ENCODE data around the gene BEST2.
A peak's percentile ranks its signal among the peaks of the same experiment; 100 is the strongest.

The BEST2 gene

GRCh38 chr19:12731337-12731736 is 20.3 kb upstream of the BEST2 start:
- DNase-seq, result no peak

DNA sequence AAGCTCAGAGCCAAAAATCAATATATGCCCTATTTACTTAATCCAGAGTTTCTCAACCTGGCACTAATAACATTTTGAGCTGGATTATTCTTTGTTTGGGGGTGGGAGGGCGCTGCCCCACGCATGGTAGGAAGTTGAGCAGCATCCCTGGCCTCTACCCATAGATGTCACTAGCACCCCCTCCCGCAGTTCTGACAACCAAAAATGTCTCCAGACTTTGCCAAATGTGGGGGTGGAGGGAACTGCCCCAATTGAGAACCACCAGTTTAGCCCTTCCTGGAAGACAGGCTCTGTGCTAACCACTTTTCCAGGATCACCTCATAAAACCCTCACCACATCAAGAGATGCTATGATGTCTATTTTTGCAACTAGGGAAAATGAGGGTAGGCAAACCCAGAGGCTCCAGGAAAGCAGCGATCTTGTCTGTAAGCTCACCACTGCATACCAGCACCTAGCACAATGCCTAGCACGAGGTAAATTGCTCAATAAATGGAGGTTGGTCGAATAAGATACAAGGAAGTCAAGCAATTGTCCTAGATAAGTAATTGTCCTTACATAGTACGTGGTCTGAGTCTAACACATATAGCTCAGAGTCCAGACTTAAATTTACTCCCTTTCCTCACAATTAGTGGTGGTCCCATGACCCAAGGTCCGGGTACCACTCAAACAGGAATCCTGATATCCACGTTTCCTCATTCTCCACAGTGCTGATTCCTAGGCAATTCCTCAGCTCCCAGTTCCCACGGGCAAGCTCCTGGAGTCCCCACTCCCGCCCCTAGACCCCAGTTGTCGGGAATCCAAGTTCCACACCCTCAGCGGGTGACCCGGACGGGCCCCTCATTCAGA is 18.0 kb upstream of the BEST2 start:
- DNase-seq, result peak; percentile 55 to 65

DNA sequence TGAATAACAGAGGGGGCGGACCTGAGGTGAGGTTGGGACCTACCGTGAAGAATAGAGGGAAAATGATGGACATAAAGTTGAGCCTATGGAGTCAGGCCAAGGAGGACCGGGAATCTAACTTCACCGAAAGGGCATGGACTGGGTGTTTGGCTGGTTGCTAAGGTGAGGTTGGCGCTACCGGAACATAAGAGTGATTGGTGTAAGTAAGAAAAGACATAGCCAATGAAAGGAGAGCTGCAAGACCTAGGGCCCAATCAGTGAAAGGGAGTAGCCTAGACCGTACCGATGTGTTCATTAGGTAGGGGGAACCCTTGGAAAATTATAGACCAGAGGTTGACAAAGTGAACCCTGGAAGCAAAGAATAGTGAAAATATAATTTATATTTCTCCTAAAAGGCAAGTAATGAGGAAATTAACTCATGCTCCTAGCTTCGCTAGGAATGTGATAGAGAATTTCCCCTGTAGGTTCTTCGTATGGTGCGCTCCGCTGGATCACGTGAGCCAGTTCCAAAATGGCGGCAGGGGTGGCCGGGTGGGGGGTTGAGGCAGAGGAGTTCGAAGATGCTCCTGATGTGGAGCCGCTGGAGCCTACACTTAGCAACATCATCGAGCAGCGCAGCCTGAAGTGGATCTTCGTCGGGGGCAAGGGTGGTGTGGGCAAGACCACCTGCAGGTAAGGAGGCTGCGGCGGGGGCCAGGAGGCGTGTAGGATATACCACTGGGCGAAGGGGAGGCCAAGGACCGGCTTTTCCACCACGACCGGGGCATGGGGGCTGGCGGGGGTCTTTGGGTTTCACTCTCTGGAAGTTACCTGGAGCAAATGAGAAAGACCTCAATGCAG is 14.4 kb upstream of the BEST2 start, which contains the start of gene GET3:
TSS of gene GET3 (plus strand) at position 503 of the 840 bp plus-strand sequence. CDS start at position 512, 9 bp downstream.
- DNase-seq, result peak; percentile 79 to 84

GRCh38 chr19:12737835-12738351 is 13.7 kb upstream of the BEST2 start:
- no peak for DNase-seq

DNA sequence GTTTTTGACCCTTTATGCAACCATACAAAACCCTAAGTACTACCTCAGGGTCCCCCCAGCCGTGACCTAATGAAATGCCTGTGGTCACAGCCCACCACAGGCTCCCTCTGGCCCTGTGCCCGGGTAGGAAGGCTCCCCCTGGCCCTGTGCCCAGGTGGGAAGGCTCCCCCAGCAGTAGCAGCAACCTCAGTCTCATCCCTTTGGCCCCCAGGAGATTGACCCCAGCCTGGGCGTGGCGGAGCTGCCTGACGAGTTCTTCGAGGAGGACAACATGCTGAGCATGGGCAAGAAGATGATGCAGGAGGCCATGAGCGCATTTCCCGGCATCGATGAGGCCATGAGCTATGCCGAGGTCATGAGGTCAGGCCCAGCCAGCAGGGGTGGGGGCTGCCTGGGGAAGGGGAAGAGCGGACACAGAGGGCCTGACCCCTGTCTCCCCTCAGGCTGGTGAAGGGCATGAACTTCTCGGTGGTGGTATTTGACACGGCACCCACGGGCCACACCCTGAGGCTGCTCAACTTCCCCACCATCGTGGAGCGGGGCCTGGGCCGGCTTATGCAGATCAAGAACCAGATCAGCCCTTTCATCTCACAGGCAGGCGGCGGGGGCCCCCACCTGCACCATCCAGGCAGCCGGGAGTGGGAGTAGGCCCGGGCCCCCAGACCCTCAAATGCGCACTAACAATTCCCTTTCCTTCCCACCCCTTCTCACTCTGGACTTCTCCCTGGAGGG is 6.3 kb upstream of the BEST2 start:
- no peak for DNase-seq

DNA sequence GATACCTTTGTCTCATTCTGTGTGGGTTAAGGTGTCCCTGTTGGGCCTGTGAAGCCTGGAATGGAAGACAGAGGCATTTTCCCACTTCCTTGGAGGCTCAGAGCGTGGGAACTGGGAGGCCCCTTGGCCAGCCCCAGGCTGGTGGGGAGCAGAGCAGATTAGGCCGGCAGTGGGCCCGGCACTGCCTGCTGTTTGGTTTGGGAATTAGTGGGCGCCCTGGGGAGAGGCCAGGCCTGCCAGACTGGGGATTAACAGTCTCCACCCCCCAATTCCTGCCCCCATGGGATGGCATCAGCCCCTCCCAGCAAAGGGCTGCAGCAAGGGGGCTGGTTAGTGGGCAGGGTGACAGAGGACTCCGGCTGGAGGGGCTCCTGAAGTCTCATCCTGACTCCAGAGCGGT is 3.1 kb upstream of the BEST2 start:
- DNase-seq, result no peak

GRCh38 chr19:12749938-12750521 is 1.6 kb upstream of the BEST2 start:
- DNase-seq, result no peak

GRCh38 chr19:12750851-12751250 is 740 bp upstream of the BEST2 start:
- no peak for DNase-seq

GRCh38 chr19:12752056-12752781 is 628 bp downstream of the BEST2 start:
- no peak for DNase-seq

DNA sequence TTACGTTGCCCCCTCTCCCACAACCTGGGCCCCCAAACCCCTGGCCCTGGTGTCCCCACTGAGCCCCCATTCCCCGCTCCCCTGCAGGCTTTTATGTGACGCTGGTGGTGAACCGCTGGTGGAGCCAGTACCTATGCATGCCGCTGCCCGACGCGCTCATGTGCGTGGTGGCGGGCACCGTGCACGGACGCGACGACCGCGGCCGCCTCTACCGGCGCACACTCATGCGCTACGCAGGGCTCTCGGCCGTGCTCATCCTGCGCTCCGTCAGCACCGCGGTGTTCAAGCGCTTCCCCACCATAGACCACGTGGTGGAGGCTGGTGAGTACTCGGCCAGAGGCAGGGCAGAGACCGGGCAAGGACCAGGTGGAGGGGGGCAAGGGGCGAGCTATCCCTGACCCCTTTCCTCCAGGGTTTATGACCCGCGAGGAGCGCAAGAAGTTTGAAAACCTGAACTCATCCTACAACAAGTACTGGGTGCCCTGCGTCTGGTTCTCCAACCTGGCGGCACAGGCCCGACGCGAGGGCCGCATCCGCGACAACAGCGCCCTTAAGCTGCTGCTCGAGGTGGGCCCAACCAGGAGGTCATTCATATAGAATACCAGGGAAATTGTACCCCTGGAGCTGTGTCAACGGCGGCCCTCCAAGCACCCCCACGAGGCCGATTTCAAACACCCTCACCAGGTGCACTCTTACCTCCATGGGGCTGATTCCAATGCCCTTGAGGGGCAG is 3.0 kb downstream of the BEST2 start:
- no peak for DNase-seq

DNA sequence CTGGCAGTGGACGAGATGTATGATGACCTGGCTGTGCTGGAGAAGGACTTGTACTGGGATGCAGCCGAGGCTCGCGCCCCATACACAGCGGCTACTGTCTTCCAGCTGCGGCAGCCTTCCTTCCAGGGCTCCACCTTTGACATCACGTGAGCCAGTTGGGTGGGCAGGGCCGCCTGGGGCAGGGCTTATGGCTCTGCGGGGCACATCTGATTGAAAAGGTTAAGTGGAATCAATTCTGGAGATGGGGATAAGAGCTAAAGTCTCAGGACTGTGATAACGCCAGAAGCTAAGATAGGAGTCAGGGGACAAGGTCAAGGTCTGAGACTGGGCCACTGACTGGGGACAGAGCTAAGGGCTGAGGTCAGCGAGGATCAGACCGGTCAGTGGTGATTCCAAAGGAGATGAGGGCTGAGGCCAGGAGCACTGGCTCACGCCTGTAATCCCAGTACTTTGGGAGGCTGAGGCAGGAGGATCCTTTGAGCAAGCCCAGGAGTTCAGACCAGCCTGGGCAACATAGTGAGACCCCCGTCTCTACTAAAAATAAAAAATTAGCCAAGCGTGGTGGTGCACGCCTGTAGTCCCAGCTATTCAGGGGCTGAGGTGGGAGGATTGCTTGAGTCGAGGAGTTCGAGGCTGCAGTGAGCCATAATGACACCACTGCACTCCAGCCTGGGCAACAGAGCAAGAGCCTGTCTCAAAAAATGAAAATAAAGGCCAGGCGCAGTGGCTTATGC is 4.7 kb downstream of the BEST2 start:
- no peak for DNase-seq

GRCh38 chr19:12757544-12758274 is 6.1 kb downstream of the BEST2 start:
- DNase-seq, result peak; percentile 71 to 79

GRCh38 chr19:12759686-12760085 is 8.1 kb downstream of the BEST2 start:
- no peak for DNase-seq

DNA sequence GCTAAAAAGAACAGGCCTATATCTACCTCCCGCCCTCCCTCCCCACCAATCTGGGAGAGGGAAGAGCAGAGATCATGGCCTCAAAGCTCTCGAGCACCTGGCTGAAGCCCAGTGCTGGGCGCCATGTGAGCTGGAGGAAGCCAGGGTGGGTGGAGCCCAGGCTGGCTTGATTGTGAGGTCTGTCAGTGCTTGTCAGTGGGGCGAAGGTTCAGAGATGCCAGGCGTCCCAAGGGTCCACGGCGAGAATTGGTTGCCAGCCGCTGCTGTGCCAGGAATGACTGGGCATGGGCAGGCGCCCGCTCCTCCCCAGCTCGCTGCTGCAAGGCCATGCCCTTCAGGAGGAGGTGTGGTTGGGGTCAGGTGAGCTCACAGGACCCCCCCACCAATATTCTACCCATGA is 11.5 kb downstream of the BEST2 start:
- no peak for DNase-seq

DNA sequence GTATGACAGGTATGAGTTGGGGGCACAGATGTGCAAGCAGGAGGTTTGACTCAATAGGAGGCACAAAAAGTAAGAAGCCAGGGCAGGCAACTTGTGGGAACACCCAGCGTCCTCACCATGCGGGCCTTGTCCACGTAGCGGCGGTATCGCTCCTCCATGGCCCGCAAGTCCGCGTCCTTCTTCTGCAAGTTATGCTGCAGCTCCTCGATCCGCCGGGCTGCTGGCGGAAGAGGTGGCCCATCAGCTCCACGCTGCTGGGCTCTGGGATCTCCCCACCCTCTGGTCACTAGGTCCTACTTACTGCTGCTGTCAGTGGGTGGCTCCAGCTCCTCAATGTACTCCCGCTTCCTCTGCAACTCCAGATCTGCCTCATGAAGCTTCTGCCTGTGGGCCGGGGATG is 13.1 kb downstream of the BEST2 start:
- no peak for DNase-seq

- peak in 1 of 2 donors; percentile 83 for DNase-seq
Observed at GRCh38 chr19:12766051-12766521, 14.5 kb downstream of the BEST2 start.

- no peak for DNase-seq
Observed at GRCh38 chr19:12767150-12767549, 15.6 kb downstream of the BEST2 start.

GRCh38 chr19:12767666-12768065 is 16.1 kb downstream of the BEST2 start:
- DNase-seq, result no peak

- DNase-seq, result peak; percentile 65 to 69
Observed at GRCh38 chr19:12769689-12770088, 18.1 kb downstream of the BEST2 start.
